SH-SY5Y (cell line): ENCODE data around the gene TRIM4.

Source experiments
- GATA2 ChIP-seq: IDR thresholded peaks from 2 replicates; pipeline ENCODE4 v1.6.1; 2011; ENCODE audit warnings: mild to moderate bottlenecking, low read depth, low read length
- GATA3 ChIP-seq: IDR thresholded peaks from 2 replicates; pipeline ENCODE4 v1.6.1; 2011; ENCODE audit warnings: low read depth, mild to moderate bottlenecking, low read length, moderate library complexity

TRIM4 gene

DNA sequence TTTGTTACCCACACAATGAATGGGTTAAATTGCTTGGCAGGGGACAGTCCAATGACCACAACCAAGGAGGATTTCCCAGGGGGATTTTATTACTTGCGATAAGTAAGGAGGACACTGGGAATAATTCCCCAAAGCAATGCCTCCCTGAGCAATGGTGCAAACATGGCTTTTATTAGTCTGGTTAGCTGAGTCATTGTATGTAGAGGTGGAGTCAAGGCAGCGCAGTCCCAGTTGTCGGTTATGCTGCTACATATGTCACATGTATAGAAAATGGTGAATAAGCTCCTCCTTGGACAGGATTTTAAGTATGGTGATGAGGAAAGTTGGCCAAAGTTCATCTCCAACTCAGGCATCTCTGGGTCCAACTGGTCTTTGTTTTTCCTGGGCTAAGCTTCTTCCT is 3.9 kb upstream of the TRIM4 start:
- no peak for TF ChIP-seq GATA2
- TF ChIP-seq GATA3, result no peak

DNA sequence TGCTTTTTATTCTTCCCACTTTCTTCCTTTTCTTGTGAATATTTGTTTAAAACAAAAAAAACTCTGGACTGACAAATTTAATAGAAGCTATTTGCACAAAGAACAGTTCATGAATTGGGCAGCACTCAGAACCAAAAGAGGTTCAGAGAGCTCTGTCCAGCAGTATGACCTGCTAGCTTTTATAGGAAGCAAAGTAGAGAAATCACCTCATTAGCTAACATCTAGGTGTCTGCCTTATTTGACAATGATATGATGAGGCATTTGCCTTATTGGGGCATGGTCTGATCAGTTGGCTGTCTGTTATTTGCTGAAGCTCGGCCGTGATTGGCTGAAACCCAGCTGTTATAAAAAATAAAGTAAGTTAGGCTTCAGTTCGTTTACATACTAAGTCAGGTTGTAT is 819 bp upstream of the TRIM4 start:
- TF ChIP-seq GATA3 (no peak), GATA2 (no peak)

DNA sequence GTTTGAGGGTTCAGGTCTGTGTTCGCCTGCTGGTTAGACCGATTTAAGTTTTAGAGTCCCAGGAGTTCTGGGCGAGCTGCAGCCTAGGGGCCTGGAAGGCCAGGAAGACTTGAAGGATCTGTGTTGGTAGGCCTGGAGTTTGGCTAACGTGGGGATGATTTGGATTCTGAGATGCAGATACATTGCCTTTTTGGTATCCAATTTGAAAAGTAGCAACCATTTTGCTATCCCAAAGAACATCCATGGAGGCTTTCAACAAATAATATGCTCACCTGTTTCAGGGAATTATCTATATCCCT is 433 bp upstream of the TRIM4 start:
- no peak for TF ChIP-seq GATA2
- no peak for TF ChIP-seq GATA3

DNA sequence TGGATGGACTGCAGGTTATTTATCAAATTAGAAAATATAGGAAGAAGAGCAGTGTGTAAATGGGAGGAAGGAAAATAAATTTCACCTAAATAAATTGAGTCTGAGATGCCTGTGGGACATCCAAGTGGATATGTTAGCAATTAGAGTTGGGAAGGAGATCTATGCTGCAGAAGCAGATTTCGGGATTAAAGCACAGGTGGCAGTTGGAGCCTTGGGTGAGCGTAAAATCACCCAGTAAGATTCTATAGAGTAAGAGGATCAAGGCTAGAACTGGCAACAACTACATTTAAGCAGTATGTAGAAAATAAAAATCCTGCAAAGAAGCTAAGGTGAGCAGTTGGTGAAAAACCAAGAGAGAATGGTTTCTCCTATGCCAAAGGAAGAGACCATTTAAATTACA is 8.4 kb downstream of the TRIM4 start:
- TF ChIP-seq GATA3 (no peak), GATA2 (no peak)

DNA sequence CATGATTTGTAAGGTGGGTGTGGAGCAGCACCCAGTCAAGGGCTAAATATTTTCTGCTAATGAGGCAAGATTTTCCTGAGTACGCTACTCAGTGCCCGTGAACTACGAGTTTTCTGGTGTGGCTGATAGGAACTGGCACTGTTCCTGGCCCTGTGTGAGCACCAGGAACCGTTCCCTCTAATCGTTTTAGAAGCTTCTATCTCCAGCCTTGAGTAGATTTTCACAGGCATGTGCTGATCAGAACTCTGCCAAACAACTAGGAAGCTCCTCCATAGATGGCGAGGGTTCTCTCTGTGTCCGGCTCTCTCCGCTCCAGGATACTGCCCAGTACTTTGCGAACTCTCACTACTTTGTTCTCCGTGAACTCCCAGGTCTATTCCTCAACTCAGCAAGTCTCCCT is 17.7 kb downstream of the TRIM4 start:
- TF ChIP-seq GATA3 (no peak), GATA2 (no peak)

DNA sequence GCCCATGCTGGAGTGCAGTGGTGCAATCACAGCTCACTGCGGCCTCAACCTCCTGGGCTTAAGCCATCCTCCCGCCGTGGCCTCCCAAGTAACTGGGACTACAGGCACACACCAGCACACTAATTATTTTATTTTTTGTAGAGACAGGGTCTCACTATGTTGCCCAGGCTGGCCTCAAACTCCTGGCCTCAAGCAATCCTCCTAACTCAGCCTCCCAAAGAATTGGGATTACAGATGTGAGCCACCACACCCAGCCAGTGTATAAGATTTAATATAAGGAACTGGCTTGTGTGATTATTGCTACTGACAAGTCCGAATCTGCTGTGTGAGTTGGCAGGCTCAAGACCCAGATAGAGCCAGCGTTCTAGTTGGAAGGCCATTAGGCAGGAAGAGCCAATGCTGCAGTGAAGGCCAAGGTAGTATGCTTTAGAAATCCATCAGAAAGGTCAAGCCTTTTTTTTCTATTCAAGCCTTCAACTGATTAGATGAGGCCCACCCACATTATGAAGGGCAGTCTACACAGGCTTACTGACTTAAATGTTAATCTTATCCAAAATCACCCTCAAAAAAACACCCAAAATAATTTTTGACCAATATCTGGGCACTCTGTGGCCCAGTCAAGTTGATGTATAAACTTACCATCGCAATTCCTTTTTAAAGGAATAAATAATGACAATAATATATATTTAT is 19.4 kb downstream of the TRIM4 start:
- TF ChIP-seq GATA2 (no peak), GATA3 (no peak)

DNA sequence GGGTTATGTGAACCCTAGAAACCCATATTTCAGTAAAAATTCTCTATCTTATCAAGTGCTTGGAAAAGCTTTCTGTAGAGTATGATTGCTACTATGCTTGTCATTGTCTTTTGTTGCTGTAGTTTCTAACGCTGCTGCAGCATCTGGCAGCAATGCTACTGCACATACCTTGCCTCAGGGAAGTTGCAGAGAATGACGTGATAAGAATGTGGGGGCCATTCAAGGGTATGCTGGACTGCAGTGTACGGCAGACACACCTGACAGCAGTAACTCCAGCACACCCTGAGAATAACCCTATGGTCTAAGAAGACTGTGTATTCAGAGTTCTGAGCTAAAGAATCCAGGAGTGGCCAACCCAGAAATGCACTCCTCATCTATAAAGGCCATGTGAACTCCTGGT is 20.5 kb downstream of the TRIM4 start:
- no peak for TF ChIP-seq GATA2
- TF ChIP-seq GATA3, result no peak

DNA sequence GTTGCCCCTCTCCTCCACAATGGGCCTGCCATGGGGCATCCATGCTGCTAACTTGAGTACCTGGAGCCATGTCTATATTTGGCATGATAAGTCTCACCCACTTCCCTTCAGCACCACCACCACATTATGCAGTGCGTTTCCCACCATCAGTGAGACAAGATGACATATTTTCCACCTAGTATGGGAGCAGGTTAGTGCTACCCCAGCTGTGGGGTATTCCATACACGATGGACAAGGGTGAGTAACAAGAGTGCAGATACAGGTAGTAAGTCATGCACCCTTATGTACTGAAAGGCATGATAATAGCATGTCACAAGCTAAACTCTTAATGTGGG is 21.3 kb downstream of the TRIM4 start:
- no peak for TF ChIP-seq GATA2
- TF ChIP-seq GATA3, result no peak

DNA sequence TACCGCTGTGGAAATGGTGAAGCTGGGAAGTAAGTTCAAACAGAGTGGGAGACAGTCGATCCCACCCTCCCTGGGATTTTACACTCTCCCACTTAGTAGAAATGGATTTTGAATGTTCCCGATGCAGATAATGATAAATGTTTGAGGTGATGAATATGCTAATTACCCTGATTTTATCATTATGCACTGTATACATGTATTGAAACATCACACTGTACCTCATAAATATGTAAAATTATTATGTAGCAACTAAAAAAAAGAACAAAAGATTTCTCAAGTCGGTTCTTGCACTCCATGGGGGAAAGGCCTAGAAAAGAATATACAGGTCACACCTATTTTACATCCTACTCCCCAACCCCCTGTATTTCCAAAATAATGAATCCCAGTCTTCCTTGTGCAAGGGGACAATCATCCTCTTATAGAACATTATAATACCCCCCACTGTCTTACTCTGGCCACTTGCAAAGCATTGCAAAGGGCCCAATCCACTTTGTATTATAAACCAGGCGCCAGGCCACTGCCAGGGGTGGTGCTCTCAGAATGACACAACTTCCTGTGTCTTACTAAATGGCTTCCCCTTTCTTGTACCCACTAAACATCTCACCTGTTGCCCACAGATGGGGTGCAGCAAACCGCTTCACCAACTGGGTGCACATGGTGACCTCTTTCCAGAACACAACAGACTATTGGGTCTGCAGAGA is 21.9 kb downstream of the TRIM4 start:
- TF ChIP-seq GATA3, result no peak
- no peak for TF ChIP-seq GATA2

DNA sequence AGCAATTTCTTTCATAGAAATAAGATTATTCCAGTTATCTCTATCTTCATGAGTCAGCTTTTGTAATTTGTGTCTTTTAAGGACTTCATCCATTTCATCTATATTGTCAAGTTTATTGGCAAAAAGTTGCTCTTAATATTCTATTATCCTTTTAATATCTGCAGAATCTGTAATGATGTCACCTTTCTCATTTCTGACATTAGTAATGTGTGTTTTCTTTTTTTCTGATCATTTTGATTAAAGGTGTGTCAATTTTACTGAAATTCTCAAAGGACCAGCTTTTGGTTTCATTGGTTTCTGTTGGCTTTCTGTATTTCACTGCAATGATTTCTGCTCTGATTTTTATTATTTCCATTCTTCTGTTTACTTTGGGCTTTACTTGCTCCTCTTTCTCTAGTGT is 24.6 kb downstream of the TRIM4 start:
- no peak for TF ChIP-seq GATA3
- no peak for TF ChIP-seq GATA2

DNA sequence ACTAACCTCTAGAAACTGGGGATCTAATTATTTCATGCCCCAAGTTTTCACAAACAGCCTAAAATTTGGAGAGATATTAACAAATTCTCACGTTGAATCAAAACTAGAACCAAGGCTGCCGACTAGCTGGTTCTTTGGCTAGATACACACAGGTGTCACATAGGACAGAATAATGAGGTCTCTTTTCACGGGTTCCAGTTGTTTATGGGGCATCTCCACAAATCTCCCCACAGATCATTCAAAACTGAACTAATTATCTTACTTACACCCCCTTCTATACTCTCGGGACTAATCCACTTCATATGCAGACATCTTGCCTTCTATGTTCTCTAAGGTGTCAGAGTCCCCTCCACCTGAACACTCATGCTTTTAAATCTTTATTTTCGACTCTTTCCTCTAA is 26.1 kb downstream of the TRIM4 start:
- TF ChIP-seq GATA3 (no peak), GATA2 (no peak)

DNA sequence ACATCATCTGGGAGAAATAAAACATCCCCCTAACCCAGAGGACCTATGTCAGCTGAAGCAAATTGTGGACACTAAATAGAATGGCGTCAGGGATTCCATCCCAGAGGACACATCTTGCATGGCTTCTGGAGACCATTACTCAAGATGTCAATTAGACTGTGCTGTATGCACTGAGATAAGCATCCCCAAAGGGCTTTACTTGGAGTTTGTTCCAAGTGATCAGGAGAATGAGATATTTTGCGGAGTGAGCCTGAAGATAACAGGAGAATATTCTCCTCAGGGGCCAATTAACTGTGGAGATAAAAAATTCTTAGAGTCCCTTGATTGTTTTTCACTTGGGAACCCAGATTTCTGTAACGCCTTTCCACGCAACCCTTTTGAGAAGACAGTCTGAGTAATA is 38.0 kb downstream of the TRIM4 start:
- TF ChIP-seq GATA2, result no peak
- TF ChIP-seq GATA3, result no peak

DNA sequence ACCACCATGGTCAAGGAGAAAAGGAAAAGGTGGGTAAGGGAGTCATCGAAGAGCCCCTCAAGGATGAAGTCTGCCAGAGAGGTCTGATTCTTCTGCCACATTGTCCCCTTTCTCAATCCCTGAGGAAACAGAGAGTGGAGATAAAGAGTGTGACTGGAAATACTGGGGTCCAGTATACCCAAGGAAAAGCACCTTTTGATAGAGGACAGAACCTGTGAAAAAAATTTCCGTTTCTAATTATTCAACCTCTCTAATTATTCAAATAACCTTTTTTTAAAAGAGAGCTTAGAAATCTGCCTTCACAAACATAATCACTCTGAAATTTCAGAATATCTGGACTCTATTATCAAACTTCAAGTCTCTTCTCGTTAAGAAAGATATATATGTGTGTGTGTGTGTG is 42.4 kb downstream of the TRIM4 start, which contains the start of gene OR2AE1:
Gene OR2AE1 (minus strand): TSS at position 101 of the 400 bp plus-strand sequence. CDS start 0 bp downstream, at position 101.
- TF ChIP-seq GATA3 (no peak), GATA2 (no peak)

DNA sequence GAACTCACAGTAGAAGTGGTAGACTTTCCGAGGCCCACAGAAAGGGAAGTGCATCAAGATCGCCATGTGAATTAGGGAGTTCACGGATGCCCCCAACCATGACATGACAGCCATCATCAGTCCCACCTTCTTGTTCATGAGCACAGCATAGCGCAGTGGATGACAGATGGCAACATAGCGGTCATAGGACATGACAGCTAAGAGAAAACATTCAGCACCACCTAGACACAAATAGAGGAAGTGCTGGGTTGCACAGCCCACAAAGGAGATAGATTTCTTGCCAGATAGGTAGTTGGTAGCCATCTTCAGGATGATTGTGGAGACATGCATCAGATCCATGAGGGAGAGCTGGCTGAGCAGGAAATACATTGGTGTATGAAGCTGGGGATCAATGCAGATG is 42.8 kb downstream of the TRIM4 start:
- no peak for TF ChIP-seq GATA2
- TF ChIP-seq GATA3, result no peak

DNA sequence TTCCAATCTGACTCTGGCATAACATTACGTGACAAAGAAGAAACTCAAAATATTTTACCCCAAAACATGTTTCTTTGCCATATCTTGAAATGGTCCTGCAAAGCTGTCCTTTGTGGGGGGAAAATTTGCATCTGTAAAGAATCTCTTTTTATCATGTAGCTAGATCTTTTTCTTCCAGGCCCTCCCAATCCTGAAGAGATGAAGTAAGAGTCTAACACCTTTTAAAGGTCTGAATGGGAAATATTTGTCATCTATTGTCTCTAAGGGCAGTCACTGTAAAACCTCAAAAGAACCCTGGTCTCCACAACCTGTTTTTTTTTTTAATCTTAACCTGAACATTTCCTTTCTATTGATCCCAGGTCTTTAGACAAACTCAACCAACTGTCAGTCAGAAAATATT is 51.1 kb downstream of the TRIM4 start:
- TF ChIP-seq GATA2 (no peak), GATA3 (no peak)

DNA sequence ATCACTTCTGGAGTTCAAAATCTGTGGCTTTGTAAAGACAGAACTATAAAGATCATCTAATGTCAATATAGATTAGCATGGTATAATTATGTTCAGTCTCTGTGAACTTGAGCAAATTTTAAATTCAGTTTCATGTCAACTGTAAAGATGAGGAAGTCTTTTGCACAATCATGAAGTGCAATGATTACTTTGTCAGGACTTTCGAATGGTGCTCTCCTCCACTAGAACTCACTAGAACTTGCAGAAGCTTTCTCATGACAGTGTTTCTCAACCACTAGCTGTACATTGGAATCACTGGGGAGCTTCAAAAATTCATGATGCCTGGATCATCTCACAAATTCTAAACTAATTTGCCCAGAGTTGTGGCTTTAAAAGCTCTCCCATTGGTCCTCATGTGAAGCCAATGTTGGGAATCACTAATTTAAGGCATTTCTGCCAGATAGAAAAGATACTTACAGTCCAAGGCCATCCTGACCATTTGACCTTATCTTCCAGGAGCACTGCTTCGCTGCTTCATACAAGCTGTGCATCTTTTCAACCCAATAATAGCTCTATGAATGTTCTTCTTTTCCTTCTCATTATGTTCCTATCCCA is 55.4 kb downstream of the TRIM4 start:
- no peak for TF ChIP-seq GATA2
- no peak for TF ChIP-seq GATA3
